RWPE2 (cell line): ENCODE results near the gene KLHDC10.

ENCODE experiments used
- ATAC-seq: fragments of 200-7000 bp; cut with Tn5 transposase; 3 replicates; pipeline ENCODE4 v1.9.1; 2021; ENCODE audit warnings: low read depth
- DNase-seq: peaks from one replicate; pipeline ENCODE4 v3.0.0-alpha.2; 2020; ENCODE audit warnings: low spot score
- H3K27ac ChIP-seq: fragments of 450-650 bp; 2 replicates; pipeline ENCODE4 v1.5.1; 2017; ENCODE audit warnings: mild to moderate bottlenecking; ENCODE audit not compliant: poor library complexity, severe bottlenecking
- H3K27me3 ChIP-seq: fragments of 250-450 bp; sonication (Bioruptor Pico); 2 replicates; pipeline ENCODE4 v1.5.1; 2021; ENCODE audit warnings: mild to moderate bottlenecking, moderate library complexity; ENCODE audit not compliant: insufficient read depth, poor library complexity, severe bottlenecking
- H3K36me3 ChIP-seq: fragments of 250-450 bp; sonication (Bioruptor Pico); 2 replicates; pipeline ENCODE4 v1.5.1; 2020; ENCODE audit warnings: low read depth, mild to moderate bottlenecking, moderate library complexity
- H3K4me1 ChIP-seq: fragments of 250-450 bp; sonication (Bioruptor Pico); 2 replicates; pipeline ENCODE4 v1.5.1; 2021; ENCODE audit warnings: mild to moderate bottlenecking, moderate library complexity; ENCODE audit not compliant: insufficient read depth, poor library complexity, severe bottlenecking
- H3K4me3 ChIP-seq: fragments of 250-450 bp; sonication (Bioruptor Pico); 2 replicates; pipeline ENCODE4 v1.5.1; 2021; ENCODE audit warnings: mild to moderate bottlenecking, moderate library complexity; ENCODE audit not compliant: severe bottlenecking
- H3K9me3 ChIP-seq: fragments of 250-450 bp; sonication (Bioruptor Pico); 2 replicates; pipeline ENCODE4 v1.5.1; 2021; ENCODE audit warnings: mild to moderate bottlenecking, moderate library complexity; ENCODE audit not compliant: severe bottlenecking
- TF ChIP-seq, protein P1 (sequence below): fragments of 450-650 bp; IDR thresholded peaks from one replicate; pipeline ENCODE4 v1.5.1; 2017; ENCODE audit warnings: mild to moderate bottlenecking, moderate library complexity; ENCODE audit not compliant: poor library complexity, severe bottlenecking

The KLHDC10 gene

DNA sequence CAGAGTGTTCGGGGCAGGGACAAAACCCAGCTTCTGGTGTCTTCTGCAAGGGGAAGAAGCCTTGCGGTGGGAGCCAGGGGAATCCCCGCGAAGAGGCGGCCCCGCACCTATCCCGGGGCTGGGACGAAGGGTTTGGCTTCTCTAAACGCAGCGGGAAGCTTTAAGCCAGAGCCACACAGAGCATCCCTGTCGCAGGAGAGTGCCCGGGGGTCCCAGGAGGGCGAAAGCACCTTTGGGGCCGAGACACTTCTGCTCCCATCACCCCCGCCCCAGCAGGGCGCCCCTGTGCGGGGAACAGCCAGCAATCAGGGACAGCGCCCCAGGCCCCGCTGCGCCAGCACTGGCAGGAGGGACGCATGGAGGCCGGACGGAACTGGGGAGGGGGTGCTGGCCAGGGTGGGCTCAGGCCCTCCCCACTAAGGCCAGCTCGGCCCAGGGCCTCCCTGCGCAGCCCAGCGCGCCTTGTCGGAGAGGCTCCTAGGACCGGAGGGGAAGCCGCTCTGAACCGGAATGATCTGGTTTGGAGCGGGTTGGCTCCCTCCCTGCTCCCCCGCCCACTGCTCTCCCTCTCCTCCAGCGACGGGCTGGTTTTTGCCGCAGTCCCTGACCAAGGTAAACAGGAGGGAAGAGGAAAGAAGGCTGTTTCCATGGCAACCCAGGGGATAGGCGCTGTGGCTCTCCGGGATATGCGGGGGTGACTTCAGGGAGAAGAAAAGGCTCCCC lies 71.0 kb downstream of the KLHDC10 start:
- no peak for ATAC-seq
- no peak for DNase-seq
- no peaks in the 10 kb centered on the region for H3K27me3 ChIP-seq
- H3K9me3 ChIP-seq, result no peaks in the 10 kb centered on the region
- peaks cover 2% of the 10 kb centered on the region; the same call in 1 of the 2 replicates for H3K36me3 ChIP-seq
- no peak overlapping the region for H3K27ac ChIP-seq
- no peak overlapping the region for H3K4me3 ChIP-seq
- peaks cover 12% of the 10 kb centered on the region for H3K4me1 ChIP-seq
- TF ChIP-seq, protein P1, sequence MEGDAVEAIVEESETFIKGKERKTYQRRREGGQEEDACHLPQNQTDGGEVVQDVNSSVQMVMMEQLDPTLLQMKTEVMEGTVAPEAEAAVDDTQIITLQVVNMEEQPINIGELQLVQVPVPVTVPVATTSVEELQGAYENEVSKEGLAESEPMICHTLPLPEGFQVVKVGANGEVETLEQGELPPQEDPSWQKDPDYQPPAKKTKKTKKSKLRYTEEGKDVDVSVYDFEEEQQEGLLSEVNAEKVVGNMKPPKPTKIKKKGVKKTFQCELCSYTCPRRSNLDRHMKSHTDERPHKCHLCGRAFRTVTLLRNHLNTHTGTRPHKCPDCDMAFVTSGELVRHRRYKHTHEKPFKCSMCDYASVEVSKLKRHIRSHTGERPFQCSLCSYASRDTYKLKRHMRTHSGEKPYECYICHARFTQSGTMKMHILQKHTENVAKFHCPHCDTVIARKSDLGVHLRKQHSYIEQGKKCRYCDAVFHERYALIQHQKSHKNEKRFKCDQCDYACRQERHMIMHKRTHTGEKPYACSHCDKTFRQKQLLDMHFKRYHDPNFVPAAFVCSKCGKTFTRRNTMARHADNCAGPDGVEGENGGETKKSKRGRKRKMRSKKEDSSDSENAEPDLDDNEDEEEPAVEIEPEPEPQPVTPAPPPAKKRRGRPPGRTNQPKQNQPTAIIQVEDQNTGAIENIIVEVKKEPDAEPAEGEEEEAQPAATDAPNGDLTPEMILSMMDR, result no peak

GRCh38 chr7:130141884-130142653 lies 71.7 kb downstream of the KLHDC10 start:
- Histone ChIP-seq H3K36me3 (no peaks in the 10 kb centered on the region; the same call in 1 of the 2 replicates), H3K4me1 (peaks cover 12% of the 10 kb centered on the region), H3K27me3 (no peaks in the 10 kb centered on the region), H3K9me3 (no peaks in the 10 kb centered on the region), H3K4me3 (no peak overlapping the region), H3K27ac (no peak overlapping the region)
- DNase-seq (no peak), ATAC-seq (no peak)
- TF ChIP-seq, protein P1, result no peak

GRCh38 chr7:130142654-130143333 lies 72.5 kb downstream of the KLHDC10 start:
- TF ChIP-seq, protein P1, result no peak
- H3K9me3 ChIP-seq, result no peaks in the 10 kb centered on the region
- no peaks in the 10 kb centered on the region; the same call in 1 of the 2 replicates for H3K36me3 ChIP-seq
- ATAC-seq (no peak), DNase-seq (no peak)
- H3K27me3 ChIP-seq, result no peaks in the 10 kb centered on the region
- H3K4me1 ChIP-seq, result peaks cover 12% of the 10 kb centered on the region
- peak overlapping the region; percentile 81 for H3K27ac ChIP-seq
- H3K4me3 ChIP-seq, result no peak overlapping the region

GRCh38 chr7:130143334-130143732 lies 73.0 kb downstream of the KLHDC10 start:
- Histone ChIP-seq H3K27me3 (no peaks in the 10 kb centered on the region), H3K9me3 (no peaks in the 10 kb centered on the region), H3K4me1 (peaks cover 12% of the 10 kb centered on the region), H3K4me3 (no peak overlapping the region), H3K36me3 (no peaks in the 10 kb centered on the region), H3K27ac (peak overlapping the region; percentile 81)
- DNase-seq, result no peak
- TF ChIP-seq, protein P1, result no peak
- no peak for ATAC-seq
